SK-N-SH treated with all-trans-retinoic acid at 6 μM for 48 hours (cell line): ENCODE measurements around the gene RBMS3.

Experiments
- ATAC-seq: fragments of 200-7000 bp; cut with Tn5 transposase; 3 replicates; pipeline ENCODE4 v1.9.1; 2020; ENCODE audit warnings: mild to moderate bottlenecking, moderate library complexity
- ARNTL ChIP-seq: fragments of 450-650 bp; formaldehyde crosslinking; IDR thresholded peaks from 2 replicates; pipeline ENCODE4 v1.5.0; 2020; ENCODE audit warnings: low read depth, mild to moderate bottlenecking, moderate library complexity, borderline replicate concordance
- BACH2 ChIP-seq: fragments of 250-450 bp; sonication (Bioruptor Pico); IDR thresholded peaks from 2 replicates; pipeline ENCODE4 v1.9.0; 2021; ENCODE audit warnings: mild to moderate bottlenecking, borderline replicate concordance
- CSDC2 ChIP-seq: fragments of 250-450 bp; sonication (Bioruptor Pico); IDR thresholded peaks from 2 replicates; pipeline ENCODE4 v1.5.0; 2020; ENCODE audit warnings: mild to moderate bottlenecking, moderate library complexity
- CSRNP3 ChIP-seq: fragments of 250-450 bp; sonication (Bioruptor Pico); IDR thresholded peaks from 2 replicates; pipeline ENCODE4 v1.5.1; 2021; ENCODE audit warnings: mild to moderate bottlenecking, moderate library complexity
- ESRRG ChIP-seq: fragments of 250-450 bp; sonication (Bioruptor Pico); IDR thresholded peaks from 2 replicates; pipeline ENCODE4 v1.6.1; 2021; ENCODE audit warnings: mild to moderate bottlenecking
- GLIS3 ChIP-seq: fragments of 250-450 bp; sonication (Bioruptor Pico); IDR thresholded peaks from 2 replicates; pipeline ENCODE4 v1.5.0; 2020; ENCODE audit warnings: mild to moderate bottlenecking, moderate library complexity
- OSR1 ChIP-seq: fragments of 250-450 bp; sonication (Bioruptor Pico); IDR thresholded peaks from 2 replicates; pipeline ENCODE4 v1.8.0; 2022; ENCODE audit warnings: moderate library complexity, mild to moderate bottlenecking, inconsistent platforms
- PATZ1 ChIP-seq: fragments of 250-450 bp; sonication (Bioruptor Pico); IDR thresholded peaks from 2 replicates; pipeline ENCODE4 v1.8.0; 2020; ENCODE audit warnings: mild to moderate bottlenecking, moderate library complexity, borderline replicate concordance
- PPARA ChIP-seq: fragments of 250-450 bp; sonication (Bioruptor Pico); IDR thresholded peaks from 2 replicates; pipeline ENCODE4 v1.5.0; 2020; ENCODE audit warnings: mild to moderate bottlenecking, borderline replicate concordance
- RARB ChIP-seq: fragments of 250-450 bp; sonication (Bioruptor Pico); IDR thresholded peaks from 2 replicates; pipeline ENCODE4 v1.8.0; 2021; ENCODE audit warnings: mild to moderate bottlenecking, moderate library complexity
- SNAI2 ChIP-seq: fragments of 250-450 bp; sonication (Bioruptor Pico); IDR thresholded peaks from 2 replicates; pipeline ENCODE4 v1.5.0; 2020; ENCODE audit warnings: mild to moderate bottlenecking, moderate library complexity
- TCF4 ChIP-seq: fragments of 250-450 bp; sonication (Bioruptor Pico); IDR thresholded peaks from 2 replicates; pipeline ENCODE4 v1.8.0; 2021; ENCODE audit warnings: mild to moderate bottlenecking, moderate library complexity, borderline replicate concordance
- TOX ChIP-seq: fragments of 250-450 bp; sonication (Bioruptor Pico); IDR thresholded peaks from 2 replicates; pipeline ENCODE4 v1.8.0; 2021; ENCODE audit warnings: mild to moderate bottlenecking, moderate library complexity, borderline replicate concordance
- ZC3H10 ChIP-seq: fragments of 250-450 bp; sonication (Bioruptor Pico); IDR thresholded peaks from 2 replicates; pipeline ENCODE4 v1.5.1; 2021; ENCODE audit warnings: mild to moderate bottlenecking, moderate library complexity
- ZFP3 ChIP-seq: fragments of 250-450 bp; sonication (Bioruptor Pico); IDR thresholded peaks from 2 replicates; pipeline ENCODE4 v1.5.0; 2020; ENCODE audit warnings: mild to moderate bottlenecking, moderate library complexity
- ZFP30 ChIP-seq: fragments of 450-650 bp; formaldehyde crosslinking; IDR thresholded peaks from 2 replicates; pipeline ENCODE4 v1.5.0; 2022; ENCODE audit warnings: mild to moderate bottlenecking, moderate library complexity
- ZNF565 ChIP-seq: fragments of 450-650 bp; formaldehyde crosslinking; conservative IDR thresholded peaks from 2 replicates; pipeline ENCODE4 v1.5.0; 2020; ENCODE audit warnings: low read depth, mild to moderate bottlenecking, moderate library complexity
- ZNF70 ChIP-seq: fragments of 450-650 bp; formaldehyde crosslinking; IDR thresholded peaks from 2 replicates; pipeline ENCODE4 v1.5.0; 2020; ENCODE audit warnings: mild to moderate bottlenecking, moderate library complexity
- ZNF8 ChIP-seq: fragments of 450-650 bp; formaldehyde crosslinking; IDR thresholded peaks from 2 replicates; pipeline ENCODE4 v1.5.0; 2020; ENCODE audit warnings: mild to moderate bottlenecking, moderate library complexity
- TF ChIP-seq, protein P1 (sequence below): fragments of 250-450 bp; sonication (Bioruptor Pico); IDR thresholded peaks from 2 replicates; pipeline ENCODE4 v1.8.0; 2021; ENCODE audit warnings: low read depth, mild to moderate bottlenecking, moderate library complexity, borderline replicate concordance

The RBMS3 gene

DNA sequence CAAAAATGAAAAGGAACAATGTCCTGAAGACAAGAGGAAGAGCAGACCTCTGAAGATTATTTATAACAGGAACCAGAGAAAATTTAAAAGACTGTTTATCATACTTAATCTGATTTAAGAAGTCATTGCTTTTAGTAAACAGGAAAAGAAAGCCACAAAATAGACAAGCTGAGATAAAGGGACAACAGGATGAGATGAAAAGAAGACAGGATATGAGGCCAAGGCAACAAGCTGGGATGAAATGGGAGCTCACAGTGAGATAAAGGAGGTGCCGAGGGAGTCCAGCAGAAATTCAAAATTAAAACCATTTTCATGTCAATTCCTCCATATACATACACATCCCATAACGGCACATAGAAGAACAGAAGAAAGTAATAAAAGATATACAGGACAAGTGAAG is 277.0 kb downstream of the RBMS3 start:
- TF ChIP-seq ARNTL (CRISPR knock-in tag) (no peak), PPARA (CRISPR knock-in tag) (no peak), PATZ1 (no peak), CSRNP3 (CRISPR knock-in tag) (no peak), CSDC2 (CRISPR knock-in tag) (no peak), ZFP30 (no peak), ZFP3 (CRISPR knock-in tag) (no peak)
- ATAC-seq, result no peak

- ATAC-seq, result no peak
Observed at GRCh38 chr3:29559741-29560465, 279.0 kb downstream of the RBMS3 start.

DNA sequence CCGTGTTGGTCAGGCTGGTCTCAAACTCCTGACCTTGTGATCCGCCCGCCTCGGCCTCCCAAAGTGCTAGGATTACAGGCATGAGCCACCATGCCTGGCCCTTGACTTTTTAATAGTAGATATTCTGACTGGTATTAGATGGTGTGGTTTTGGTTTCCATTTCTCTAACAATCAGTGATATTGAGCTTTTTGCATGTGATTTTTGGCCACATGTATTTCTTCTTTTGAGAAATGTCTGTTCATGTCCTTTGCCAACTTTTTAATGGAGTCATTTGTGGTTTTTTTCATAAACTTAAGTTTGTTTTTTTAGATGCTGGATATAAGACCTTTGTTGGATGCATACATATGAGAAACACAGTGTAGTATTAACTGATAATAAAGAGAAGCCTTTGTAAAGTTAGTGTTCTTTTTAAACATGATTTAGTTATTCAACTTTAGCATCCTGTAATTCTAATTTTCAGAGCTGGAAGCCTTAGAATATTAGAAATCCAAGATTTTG is 280.8 kb downstream of the RBMS3 start:
- TF ChIP-seq ZNF70, result no peak
- no peak for TF ChIP-seq BACH2
- no peak for TF ChIP-seq ESRRG (CRISPR knock-in tag)
- no peak for ATAC-seq

More at GRCh38 chr3:29559741-29560465, 279.0 kb downstream of the RBMS3 start:
- TF ChIP-seq CSDC2 (CRISPR knock-in tag) (no peak), RARB (no peak), TOX (CRISPR knock-in tag) (no peak), ZNF565 (CRISPR knock-in tag) (no peak), ZFP30 (no peak)

GRCh38 chr3:29565236-29565635 is 284.4 kb downstream of the RBMS3 start:
- TF ChIP-seq ARNTL (CRISPR knock-in tag), result no peak
- no peak for TF ChIP-seq ZC3H10 (CRISPR knock-in tag)
- no peak for TF ChIP-seq GLIS3 (CRISPR knock-in tag)
- no peak for TF ChIP-seq ZFP3 (CRISPR knock-in tag)
- no peak for TF ChIP-seq OSR1 (CRISPR knock-in tag)
- TF ChIP-seq SNAI2 (CRISPR knock-in tag), result no peak
- TF ChIP-seq, protein P1, sequence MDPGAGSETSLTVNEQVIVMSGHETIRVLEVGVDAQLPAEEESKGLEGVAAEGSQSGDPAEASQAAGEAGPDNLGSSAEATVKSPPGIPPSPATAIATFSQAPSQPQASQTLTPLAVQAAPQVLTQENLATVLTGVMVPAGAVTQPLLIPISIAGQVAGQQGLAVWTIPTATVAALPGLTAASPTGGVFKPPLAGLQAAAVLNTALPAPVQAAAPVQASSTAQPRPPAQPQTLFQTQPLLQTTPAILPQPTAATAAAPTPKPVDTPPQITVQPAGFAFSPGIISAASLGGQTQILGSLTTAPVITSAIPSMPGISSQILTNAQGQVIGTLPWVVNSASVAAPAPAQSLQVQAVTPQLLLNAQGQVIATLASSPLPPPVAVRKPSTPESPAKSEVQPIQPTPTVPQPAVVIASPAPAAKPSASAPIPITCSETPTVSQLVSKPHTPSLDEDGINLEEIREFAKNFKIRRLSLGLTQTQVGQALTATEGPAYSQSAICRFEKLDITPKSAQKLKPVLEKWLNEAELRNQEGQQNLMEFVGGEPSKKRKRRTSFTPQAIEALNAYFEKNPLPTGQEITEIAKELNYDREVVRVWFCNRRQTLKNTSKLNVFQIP (CRISPR knock-in tag), result no peak
- TF ChIP-seq TCF4 (CRISPR knock-in tag), result no peak
- TF ChIP-seq ZFP30, result no peak
- no peak for TF ChIP-seq PATZ1
- TF ChIP-seq CSRNP3 (CRISPR knock-in tag), result no peak
- TF ChIP-seq ZNF8 (CRISPR knock-in tag), result no peak
- no peak for ATAC-seq
